GM12864 (cell line): ENCODE measurements around the gene OSBPL1A.
A peak's percentile ranks its signal among the peaks of the same experiment; 100 is the strongest.

Experiments
- DNase-seq: peaks from one replicate; pipeline ENCODE4 v3.0.0-alpha.2; 2011; ENCODE audit warnings: low read depth
- H3K4me3 ChIP-seq: 2 replicates; pipeline ENCODE4 v1.5.1; 2011; ENCODE audit warnings: mild to moderate bottlenecking, low read depth, low read length, control low read depth
- TF ChIP-seq, protein P1 (sequence below): IDR thresholded peaks from 2 replicates; pipeline ENCODE4 v1.5.1; 2011; ENCODE audit warnings: low read depth, mild to moderate bottlenecking, moderate library complexity, low read length, control low read depth, inconsistent platforms; ENCODE audit errors: missing control alignments

OSBPL1A gene

DNA sequence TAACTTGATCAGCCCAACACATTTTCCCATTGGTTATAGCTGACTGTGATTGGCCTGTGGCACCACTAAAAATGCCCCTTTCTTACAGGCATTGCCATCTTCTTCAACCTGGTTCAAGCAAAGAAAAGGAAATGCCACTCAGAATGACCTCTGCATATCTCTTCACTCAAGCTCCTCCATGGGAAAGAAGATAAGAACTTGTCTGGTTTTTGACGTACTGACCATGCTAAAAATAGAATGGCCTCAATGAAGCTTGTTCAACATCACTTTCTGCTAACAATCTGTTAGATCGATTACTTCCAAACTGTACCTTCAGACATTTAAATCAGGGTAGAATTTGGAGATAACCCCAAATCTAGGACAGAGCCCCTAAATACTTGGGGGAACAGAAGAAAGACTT, 149.3 kb downstream of the OSBPL1A start:
- DNase-seq: no peak
- TF ChIP-seq, protein P1, sequence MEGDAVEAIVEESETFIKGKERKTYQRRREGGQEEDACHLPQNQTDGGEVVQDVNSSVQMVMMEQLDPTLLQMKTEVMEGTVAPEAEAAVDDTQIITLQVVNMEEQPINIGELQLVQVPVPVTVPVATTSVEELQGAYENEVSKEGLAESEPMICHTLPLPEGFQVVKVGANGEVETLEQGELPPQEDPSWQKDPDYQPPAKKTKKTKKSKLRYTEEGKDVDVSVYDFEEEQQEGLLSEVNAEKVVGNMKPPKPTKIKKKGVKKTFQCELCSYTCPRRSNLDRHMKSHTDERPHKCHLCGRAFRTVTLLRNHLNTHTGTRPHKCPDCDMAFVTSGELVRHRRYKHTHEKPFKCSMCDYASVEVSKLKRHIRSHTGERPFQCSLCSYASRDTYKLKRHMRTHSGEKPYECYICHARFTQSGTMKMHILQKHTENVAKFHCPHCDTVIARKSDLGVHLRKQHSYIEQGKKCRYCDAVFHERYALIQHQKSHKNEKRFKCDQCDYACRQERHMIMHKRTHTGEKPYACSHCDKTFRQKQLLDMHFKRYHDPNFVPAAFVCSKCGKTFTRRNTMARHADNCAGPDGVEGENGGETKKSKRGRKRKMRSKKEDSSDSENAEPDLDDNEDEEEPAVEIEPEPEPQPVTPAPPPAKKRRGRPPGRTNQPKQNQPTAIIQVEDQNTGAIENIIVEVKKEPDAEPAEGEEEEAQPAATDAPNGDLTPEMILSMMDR: no peak
- H3K4me3 ChIP-seq: no peak overlapping the region

DNA sequence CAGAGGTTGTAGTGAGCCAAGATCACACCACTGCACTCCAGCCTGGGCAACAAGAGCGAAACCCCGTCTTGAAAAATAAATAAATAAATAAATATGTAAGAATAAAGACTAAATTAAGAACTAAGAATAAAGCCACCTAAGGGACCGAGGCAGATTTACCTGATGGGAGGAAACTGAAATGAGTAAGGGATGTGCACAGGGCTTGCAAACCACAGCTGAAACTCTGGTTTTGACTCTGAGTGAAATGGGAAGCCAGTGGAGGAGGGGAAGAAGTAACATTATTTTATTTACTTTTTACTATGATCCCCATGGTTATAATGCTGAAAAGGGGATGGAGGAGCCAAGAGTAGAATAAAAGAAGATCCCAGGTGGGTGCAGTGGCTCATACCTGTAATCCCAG, 151.5 kb downstream of the OSBPL1A start:
- TF ChIP-seq, protein P1: no peak
- peak; percentile 56 for DNase-seq

DNA sequence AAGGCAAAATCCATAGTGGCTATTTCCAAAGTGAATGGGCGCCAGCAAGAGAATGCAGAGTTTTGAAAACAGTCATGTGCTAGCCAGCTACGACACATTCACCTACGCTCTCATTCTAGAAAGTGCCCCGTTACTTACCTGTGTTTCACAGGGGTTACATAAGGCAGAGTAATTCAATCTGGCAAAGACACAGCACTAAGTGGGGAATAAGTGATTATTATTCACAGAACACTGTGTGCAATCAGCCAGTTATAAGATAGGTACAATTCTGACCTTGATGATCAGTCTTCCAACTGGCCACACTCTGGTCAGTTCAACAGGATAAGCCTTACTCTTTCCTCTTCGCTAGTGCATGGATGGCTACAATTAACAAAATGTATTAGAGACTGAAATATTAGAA, 152.9 kb downstream of the OSBPL1A start:
- no peak overlapping the region for H3K4me3 ChIP-seq
- TF ChIP-seq, protein P1: no peak
- no peak for DNase-seq

More for the DNA sequence above, 151.5 kb downstream of the OSBPL1A start:
- no peak overlapping the region for H3K4me3 ChIP-seq

DNA sequence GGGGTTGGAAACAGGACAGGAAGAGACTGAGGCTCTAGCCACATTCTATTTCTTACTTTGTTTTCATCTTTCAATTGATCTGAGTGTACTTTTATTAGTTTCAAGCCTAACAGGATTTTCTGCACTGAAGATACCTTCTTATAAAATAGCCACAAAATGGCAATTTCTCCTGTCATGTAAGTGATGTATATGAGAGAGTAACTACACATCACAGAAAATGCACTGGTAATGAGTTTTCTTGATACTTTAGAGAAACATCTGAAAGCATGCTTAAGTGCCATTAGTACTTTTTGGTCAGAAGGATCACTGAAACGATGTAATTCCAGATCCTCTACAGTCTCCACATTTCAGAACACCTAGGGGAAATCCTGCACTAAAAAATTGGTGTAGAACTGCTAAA, 153.9 kb downstream of the OSBPL1A start:
- H3K4me3 ChIP-seq: no peak overlapping the region
- DNase-seq: no peak
- TF ChIP-seq, protein P1: no peak

DNA sequence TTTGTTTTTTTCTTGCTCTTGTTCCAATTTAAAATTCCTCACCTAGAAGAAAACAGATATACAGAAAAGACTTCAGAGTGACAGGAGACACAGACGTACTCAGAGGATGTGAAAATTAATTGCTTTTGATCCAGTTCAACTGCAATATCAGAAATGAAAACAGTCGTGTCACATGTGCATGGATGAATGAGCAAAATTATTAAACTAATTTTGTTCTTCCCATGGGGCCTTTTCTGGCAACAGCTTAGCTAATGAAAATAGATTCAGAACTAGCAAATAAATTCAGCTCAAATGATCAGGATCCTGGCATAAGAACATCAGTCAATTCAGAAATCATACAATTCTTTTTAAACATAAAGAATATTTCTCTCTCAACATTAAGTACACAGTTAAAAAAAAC, 158.3 kb downstream of the OSBPL1A start:
- TF ChIP-seq, protein P1: no peak
- DNase-seq: no peak

DNA sequence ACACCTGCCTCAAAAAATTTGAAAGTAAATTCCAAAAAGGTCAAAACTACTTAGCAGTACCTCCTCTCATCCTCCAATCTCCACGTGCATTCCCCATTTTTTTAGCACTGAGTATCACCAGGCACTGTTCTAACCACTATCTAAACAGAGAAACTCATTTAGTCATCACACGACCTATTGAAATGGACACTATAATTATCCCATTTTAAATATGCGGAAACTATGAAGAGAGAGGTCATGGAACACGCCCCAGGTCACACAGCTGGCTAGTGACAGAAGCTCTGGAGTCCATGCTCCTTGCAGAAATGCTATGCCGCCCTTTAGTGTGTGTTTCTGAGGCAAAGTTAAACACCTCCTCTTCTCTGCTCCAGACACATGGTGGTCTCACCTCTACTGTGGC, 159.2 kb downstream of the OSBPL1A start:
- H3K4me3 ChIP-seq: no peak overlapping the region
- TF ChIP-seq, protein P1: no peak
- no peak for DNase-seq

More for the DNA sequence above, 158.3 kb downstream of the OSBPL1A start:
- H3K4me3 ChIP-seq: no peak overlapping the region

DNA sequence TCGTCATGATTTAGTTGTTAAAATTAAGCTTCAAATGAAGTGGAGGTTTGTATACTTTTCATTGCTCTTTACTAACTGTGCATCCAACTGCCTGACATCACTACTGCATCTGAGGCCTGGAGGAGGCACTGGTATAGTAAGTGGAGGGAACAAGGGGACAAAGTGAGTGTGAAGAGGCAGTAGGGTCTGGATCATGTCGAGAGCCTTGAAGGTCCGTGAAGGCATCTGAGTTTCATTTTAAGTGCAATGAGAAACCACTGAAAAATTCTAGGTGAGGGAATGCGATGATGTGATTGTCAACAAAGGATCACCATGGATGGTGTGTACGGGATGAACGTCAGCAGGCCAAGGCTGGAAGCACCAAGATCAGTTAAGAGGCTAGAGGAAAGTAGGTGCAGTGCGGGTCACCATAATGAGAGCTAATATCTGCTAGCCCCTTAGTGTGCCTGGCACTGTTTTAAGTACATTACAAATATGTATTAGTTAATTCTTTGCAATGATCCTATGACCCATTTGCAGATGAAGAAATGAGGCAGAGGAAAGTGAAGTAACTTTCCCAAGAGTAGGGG, 162.7 kb downstream of the OSBPL1A start:
- no peak overlapping the region for H3K4me3 ChIP-seq
- TF ChIP-seq, protein P1: no peak
- no peak for DNase-seq
